Activated naive CD4-positive, alpha-beta T cell treated with anti-CD3 and anti-CD28 coated beads, Interleukin-2, amount 50 U/mL, for 72 hours (primary cell): ENCODE measurements around the gene ZNF280B. TPM values are rescaled to one million over a fixed set of nuclear protein-coding genes. Genes with fewer than 3 reads are reported as not detected.
"Not testable (repeated sequence)": the region's sequence is repeated elsewhere in the genome, so short reads cannot be mapped to it uniquely, and the experiment has no call there.

ENCODE experiments used
- ATAC-seq, 2 donors: fragments of 150-1000 bp; cut with Tn5 transposase; 2 replicates each; pipeline ENCODE4 v1.10.0; 2021; ENCODE audit warnings: mild to moderate bottlenecking in 2 of 2, moderate library complexity in 2 of 2
- DNase-seq, 2 donors: peaks; one replicate each; pipeline ENCODE4 v3.0.0; 2021 to 2022; ENCODE audit warnings: low spot score in 2 of 2
- H3K27ac Mint-ChIP-seq, 2 donors: one replicate each; pipeline ENCODE4 v1.8.0; 2022; ENCODE audit warnings: mild to moderate bottlenecking in 2 of 2, mixed read lengths in 2 of 2
- H3K36me3 Mint-ChIP-seq, 2 donors: one replicate each; pipeline ENCODE4 v1.8.0; 2022; ENCODE audit warnings: mixed read lengths in 2 of 2
- H3K9me3 Mint-ChIP-seq, 2 donors: one replicate each; pipeline ENCODE4 v1.8.0; 2022; ENCODE audit warnings: mixed read lengths in 2 of 2
- total RNA-seq, 2 donors: library from RNA; stranded (reverse); gene quantifications; one replicate each; pipeline ENCODE4 v1.2.3, GENCODE V29; 2022

Gene ZNF280B
- total RNA-seq, 2 donors from 2014 or later = 2.4 to 2.8 TPM

DNA sequence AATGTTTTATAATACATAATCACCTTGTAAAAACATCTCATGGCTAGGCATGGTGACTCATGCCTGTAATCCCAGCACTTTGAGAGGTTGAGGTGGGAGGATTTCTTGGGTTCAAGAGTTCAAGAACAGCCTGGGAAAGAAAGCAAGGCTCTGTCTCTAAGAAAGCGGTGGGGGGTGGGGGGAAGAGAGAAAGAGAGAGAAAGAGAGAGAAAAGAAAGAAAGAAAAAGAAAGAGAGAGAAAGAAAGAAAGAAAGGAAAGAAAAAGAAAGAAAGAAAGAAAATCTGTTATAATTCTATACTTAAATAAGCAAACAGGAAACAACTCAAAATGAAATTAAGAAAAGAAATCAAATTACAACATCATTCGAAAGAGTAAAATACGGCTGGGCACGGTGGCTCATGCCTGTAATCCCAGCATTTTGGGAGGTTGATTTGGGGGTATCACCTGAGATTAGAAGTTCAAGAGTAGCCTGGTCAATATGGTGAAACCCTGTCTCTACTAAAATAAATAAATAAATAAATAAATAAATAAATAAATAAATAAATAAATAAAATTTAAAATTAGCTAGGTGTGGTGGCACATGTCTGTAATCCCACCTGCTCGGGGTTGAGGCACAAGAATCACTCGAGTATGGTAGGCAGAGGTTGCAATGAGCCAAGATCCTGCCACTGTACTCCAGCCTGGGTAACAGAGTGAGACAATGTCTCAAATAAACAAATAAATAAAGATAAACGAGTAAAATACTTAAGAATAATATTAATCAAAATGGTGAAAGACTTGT, 65.4 kb downstream of the ZNF280B start:
- ATAC-seq = no peak
- Mint-ChIP-seq H3K36me3 (no peaks in the 10 kb centered on the region), H3K27ac (no peak overlapping the region), H3K9me3 (no peaks in the 10 kb centered on the region)
- no peak for DNase-seq

DNA sequence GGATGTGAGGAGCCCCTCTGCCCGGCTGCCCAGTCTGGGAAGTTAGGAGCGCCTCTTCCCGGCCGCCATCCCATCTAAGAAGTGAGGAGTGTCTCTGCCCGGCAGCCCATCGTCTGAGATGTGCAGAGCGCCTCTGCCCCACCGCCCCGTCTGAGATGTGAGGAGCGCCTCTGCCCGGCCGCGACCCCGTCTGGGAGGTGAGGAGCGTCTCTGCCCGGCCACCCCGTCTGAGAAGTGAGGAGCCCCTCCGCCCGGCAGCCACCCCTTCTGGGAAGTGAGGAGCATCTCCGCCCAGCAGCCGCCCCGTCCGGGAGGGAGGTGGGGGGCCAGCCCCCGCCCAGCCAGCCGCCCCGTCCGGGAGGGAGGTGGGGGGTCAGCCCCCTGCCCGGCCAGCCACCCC, 66.9 kb downstream of the ZNF280B start:
- ATAC-seq, H3K27ac Mint-ChIP-seq: not testable (repeated sequence)

DNA sequence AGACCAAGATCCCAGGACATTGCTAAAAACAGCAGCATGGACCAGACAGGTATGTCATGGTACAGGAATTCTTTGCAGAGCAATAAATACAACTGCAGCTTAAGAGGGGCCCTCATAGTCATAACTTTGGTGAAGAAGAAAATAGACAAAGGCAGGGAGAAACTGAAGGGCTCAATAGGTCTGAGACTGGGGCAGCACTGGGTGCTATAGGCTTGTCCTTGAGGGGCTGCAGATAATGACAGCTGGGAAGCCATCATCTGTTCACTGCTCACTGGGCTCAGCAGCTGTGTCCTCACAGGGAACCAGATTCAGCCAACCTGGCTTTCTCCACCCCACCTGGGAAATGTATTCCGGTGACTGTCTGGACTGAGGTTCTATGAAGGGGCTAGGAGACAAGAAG, 68.4 kb downstream of the ZNF280B start:
- no peak overlapping the region for H3K27ac Mint-ChIP-seq
- ATAC-seq (no peak), DNase-seq (no peak)
- no peaks in the 10 kb centered on the region for H3K9me3 Mint-ChIP-seq
- no peaks in the 10 kb centered on the region for H3K36me3 Mint-ChIP-seq

More for the DNA sequence above, 66.9 kb downstream of the ZNF280B start:
- not testable (repeated sequence) for H3K36me3 Mint-ChIP-seq, H3K9me3 Mint-ChIP-seq, DNase-seq

Other genes with a start within 250 kb of the ZNF280B start
- not detected for gene ZNF280A, start 11.5 kb upstream of the ZNF280B start, total RNA-seq
- under 1 TPM in 1 of 2 donors, not detected in 1; 0.23 TPM for gene PRAME, start 50.5 kb upstream of the ZNF280B start, total RNA-seq
- not detected for gene GGTLC2, start 135.9 kb upstream of the ZNF280B start, total RNA-seq